Endodermal cell (in vitro differentiated cells): ENCODE measurements around the gene MEIS3. TPM values are rescaled to one million over a fixed set of nuclear protein-coding genes. Genes with fewer than 3 reads are reported as not detected.
A peak's percentile ranks its signal among the peaks of the same experiment; 100 is the strongest.
"Not testable (repeated sequence)": the region's sequence is repeated elsewhere in the genome, so short reads cannot be mapped to it uniquely, and the experiment has no call there.

Experiments
- DNase-seq: peaks from one replicate; pipeline ENCODE4 v3.0.0-alpha.2; 2017
- H3K27ac ChIP-seq: 2 replicates; pipeline ENCODE4 v1.5.1; 2013; ENCODE audit warnings: mild to moderate bottlenecking, low read depth, low read length, moderate library complexity
- H3K27me3 ChIP-seq: 2 replicates; pipeline ENCODE4 v1.6.1; 2013; ENCODE audit warnings: mild to moderate bottlenecking, low read length, moderate library complexity; ENCODE audit not compliant: insufficient read depth, control insufficient read depth, poor library complexity, severe bottlenecking
- H3K36me3 ChIP-seq: 2 replicates; pipeline ENCODE4 v1.7.0; 2013; ENCODE audit warnings: mild to moderate bottlenecking, low read length, moderate library complexity; ENCODE audit not compliant: control insufficient read depth, insufficient read depth
- H3K4me1 ChIP-seq: one replicate; pipeline ENCODE4 v1.7.0; 2013; ENCODE audit warnings: low read length; ENCODE audit not compliant: control insufficient read depth, insufficient read depth
- H3K4me3 ChIP-seq: 2 replicates; pipeline ENCODE4 v1.5.1; 2013; ENCODE audit warnings: mild to moderate bottlenecking, low read length, moderate library complexity
- H3K9ac ChIP-seq: 2 replicates; pipeline ENCODE4 v1.6.1; 2013; ENCODE audit warnings: mild to moderate bottlenecking, low read length, moderate library complexity; ENCODE audit not compliant: poor library complexity, severe bottlenecking; ENCODE audit errors: extremely low read depth
- H3K9me3 ChIP-seq: 2 replicates; pipeline ENCODE4 v1.6.1; 2013; ENCODE audit warnings: mild to moderate bottlenecking, low read length, moderate library complexity; ENCODE audit not compliant: control insufficient read depth
- H3K27ac Mint-ChIP-seq: 2 replicates; pipeline ENCODE4 v1.8.0; 2020; ENCODE audit warnings: mixed read lengths
- H3K27me3 Mint-ChIP-seq: 2 replicates; pipeline ENCODE4 v1.8.0; 2021; ENCODE audit warnings: mild to moderate bottlenecking, mixed read lengths; ENCODE audit not compliant: insufficient read depth
- H3K36me3 Mint-ChIP-seq: 2 replicates; pipeline ENCODE4 v1.8.0; 2020; ENCODE audit warnings: low read depth, mixed read lengths
- H3K4me1 Mint-ChIP-seq: 2 replicates; pipeline ENCODE4 v1.8.0; 2020; ENCODE audit warnings: mixed read lengths
- H3K4me3 Mint-ChIP-seq: 2 replicates; pipeline ENCODE4 v1.8.0; 2020; ENCODE audit warnings: mild to moderate bottlenecking, moderate library complexity, mixed read lengths
- H3K9me3 Mint-ChIP-seq: 2 replicates; pipeline ENCODE4 v1.8.0; 2020; ENCODE audit warnings: mild to moderate bottlenecking, mixed read lengths
- WGBS, 2 experiments: methylation state at CpG; one replicate each; pipeline versions ENCODE4 v1.1.5 to v1.1.7; 2013; ENCODE audit warnings: missing lambda C conversion rate in 2 of 2, mixed read lengths in 1 of 2; ENCODE audit not compliant: insufficient coverage in 1 of 2, insufficient read length in 1 of 2; 5-methylcytosine and 5-hydroxymethylcytosine counted together
- total RNA-seq, 2 donors: library from RNA; stranded (reverse); fragmentation: NEBNext Ultra II Directional in 1 of 2; extraction: Animal tissue kit (Norgen Biotek cat#: 25700) in 1 of 2; gene quantifications; 2 replicates in 1 of 2; 3 replicates in 1 of 2; pipeline ENCODE4 v1.2.1, GENCODE V29; 2021
- TF ChIP-seq, protein P1 (sequence below): fragments of 200-600 bp; sonication (generic); conservative IDR thresholded peaks from 2 replicates; pipeline ENCODE4 v1.5.0; 2021; ENCODE audit warnings: antibody characterized with exemption, mild to moderate bottlenecking

Gene MEIS3
- total RNA-seq, 2 donors from 2014 or later = 47.7 to 132 TPM

DNA sequence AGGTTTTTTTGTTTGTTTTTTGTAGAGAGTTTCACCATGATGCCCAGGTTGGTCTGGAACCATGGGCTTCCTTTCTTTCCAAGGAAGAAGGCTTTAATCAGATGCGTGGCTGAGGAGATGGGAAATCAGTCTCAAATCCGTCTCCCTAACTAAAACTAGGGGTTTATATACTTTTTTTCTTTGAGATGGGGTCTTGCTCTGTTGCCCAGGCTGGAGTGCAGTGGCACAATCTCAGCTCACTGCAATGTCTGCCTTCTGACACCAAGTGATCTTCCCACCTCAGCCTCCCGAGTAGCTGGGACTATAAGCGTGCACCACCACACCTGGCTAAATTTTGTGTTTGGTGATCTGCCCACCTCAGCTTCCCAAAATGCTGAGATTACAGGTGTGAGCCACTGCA lies 34.8 kb downstream of the MEIS3 start:
- DNase-seq, H3K27ac Mint-ChIP-seq, H3K27me3 ChIP-seq, H3K4me3 Mint-ChIP-seq, H3K4me1 Mint-ChIP-seq, H3K27me3 Mint-ChIP-seq, H3K4me1 ChIP-seq, H3K4me3 ChIP-seq, H3K9me3 ChIP-seq, H3K9ac ChIP-seq, H3K27ac ChIP-seq, H3K9me3 Mint-ChIP-seq: not testable (repeated sequence)
- H3K36me3 Mint-ChIP-seq = peaks cover 28% of the 10 kb centered on the region
- peaks cover 33% of the 10 kb centered on the region for H3K36me3 ChIP-seq
- 80 to 99% methylated on average over 1 to 4 of the region's 4 CpGs for WGBS, 2 experiments

DNA sequence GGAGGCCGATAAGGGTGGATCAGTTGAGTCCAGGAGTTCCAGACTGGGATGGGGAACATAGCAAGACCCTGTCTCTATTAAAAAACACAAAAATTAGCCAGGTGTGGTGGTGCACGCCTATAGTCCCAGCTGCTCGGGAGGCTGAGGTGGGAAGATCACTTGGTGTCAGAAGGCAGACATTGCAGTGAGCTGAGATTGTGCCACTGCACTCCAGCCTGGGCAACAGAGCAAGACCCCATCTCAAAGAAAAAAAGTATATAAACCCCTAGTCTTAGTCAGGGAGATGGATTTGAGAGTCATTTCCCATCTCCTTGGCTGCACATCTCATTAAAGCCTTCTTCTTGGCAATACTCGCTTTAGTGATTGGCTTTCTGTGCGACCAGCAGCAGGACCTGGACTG lies 35.4 kb downstream of the MEIS3 start:
- DNase-seq, H3K4me1 Mint-ChIP-seq, H3K9ac ChIP-seq, H3K27ac ChIP-seq, H3K9me3 ChIP-seq, H3K4me1 ChIP-seq, H3K27me3 ChIP-seq, H3K4me3 Mint-ChIP-seq, H3K27me3 Mint-ChIP-seq, H3K9me3 Mint-ChIP-seq, H3K4me3 ChIP-seq, H3K27ac Mint-ChIP-seq: not testable (repeated sequence)
- 97 to 100% methylated on average over 1 to 5 of the region's 5 CpGs for WGBS, 2 experiments
- peaks cover 30% of the 10 kb centered on the region for H3K36me3 Mint-ChIP-seq
- H3K36me3 ChIP-seq = peaks cover 34% of the 10 kb centered on the region

DNA sequence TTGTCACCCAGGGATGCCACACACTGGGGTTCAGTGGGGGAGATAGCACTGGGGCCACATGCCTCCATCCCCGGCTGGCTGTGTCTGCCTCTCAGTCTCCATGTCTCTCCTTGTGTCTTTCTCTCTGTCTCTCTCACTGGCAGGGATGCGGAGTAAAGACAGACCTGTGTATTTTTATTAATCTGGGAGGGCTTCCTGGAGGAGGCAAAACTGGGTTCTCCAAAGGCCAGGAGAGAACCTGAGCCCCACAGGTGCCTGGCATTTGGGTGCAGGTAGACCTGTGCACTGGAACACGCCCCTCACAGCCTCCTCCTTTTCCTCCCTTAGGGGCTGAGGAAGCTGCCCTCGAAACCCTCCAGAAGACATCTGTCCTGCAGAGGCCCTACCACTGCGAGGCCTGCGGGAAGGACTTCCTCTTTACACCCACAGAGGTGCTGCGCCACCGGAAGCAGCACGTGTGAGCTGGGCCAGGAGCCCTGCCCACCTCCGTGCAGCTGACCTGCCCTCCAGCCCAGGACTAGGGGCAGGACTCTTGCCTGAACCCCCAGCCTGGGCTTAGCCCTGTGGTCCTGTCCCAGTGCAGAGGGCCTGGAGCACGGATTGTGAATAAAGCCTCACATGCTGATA lies 37.6 kb downstream of the MEIS3 start:
- no peak overlapping the region for H3K4me3 Mint-ChIP-seq
- H3K36me3 Mint-ChIP-seq = peaks cover 38% of the 10 kb centered on the region
- peak overlapping the region; percentile 14 for H3K27ac Mint-ChIP-seq
- Histone ChIP-seq H3K27ac (no peak overlapping the region), H3K36me3 (peaks cover 45% of the 10 kb centered on the region), H3K9me3 (no peaks in the 10 kb centered on the region), H3K4me3 (no peak overlapping the region), H3K9ac (no peak overlapping the region), H3K27me3 (no peaks in the 10 kb centered on the region), H3K4me1 (no peaks in the 10 kb centered on the region)
- H3K9me3 Mint-ChIP-seq = no peaks in the 10 kb centered on the region
- 92 to 97% methylated on average over 5 to 11 of the region's 11 CpGs for WGBS, 2 experiments
- H3K4me1 Mint-ChIP-seq = no peaks in the 10 kb centered on the region
- TF ChIP-seq, protein P1, sequence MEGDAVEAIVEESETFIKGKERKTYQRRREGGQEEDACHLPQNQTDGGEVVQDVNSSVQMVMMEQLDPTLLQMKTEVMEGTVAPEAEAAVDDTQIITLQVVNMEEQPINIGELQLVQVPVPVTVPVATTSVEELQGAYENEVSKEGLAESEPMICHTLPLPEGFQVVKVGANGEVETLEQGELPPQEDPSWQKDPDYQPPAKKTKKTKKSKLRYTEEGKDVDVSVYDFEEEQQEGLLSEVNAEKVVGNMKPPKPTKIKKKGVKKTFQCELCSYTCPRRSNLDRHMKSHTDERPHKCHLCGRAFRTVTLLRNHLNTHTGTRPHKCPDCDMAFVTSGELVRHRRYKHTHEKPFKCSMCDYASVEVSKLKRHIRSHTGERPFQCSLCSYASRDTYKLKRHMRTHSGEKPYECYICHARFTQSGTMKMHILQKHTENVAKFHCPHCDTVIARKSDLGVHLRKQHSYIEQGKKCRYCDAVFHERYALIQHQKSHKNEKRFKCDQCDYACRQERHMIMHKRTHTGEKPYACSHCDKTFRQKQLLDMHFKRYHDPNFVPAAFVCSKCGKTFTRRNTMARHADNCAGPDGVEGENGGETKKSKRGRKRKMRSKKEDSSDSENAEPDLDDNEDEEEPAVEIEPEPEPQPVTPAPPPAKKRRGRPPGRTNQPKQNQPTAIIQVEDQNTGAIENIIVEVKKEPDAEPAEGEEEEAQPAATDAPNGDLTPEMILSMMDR = no peak
- DNase-seq = no peak
- no peaks in the 10 kb centered on the region for H3K27me3 Mint-ChIP-seq

DNA sequence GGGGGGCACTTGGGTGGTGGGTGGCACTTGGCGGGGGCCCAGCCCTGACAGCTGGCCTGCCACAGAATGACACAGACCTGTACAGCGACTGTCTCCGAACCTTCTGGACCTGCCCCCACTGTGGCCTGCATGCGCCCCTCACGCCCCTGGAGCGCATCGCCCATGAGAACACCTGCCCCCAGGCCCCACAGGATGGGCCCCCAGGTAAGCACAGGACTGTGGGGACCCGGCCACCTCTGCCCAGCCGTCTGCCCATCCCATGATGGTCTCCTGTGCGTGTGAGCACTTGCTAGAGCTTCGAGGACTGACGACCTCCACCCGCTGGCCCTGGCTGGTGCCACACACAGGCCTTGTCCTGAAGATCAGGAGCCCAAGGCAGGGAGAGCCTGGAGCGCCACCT lies 38.2 kb downstream of the MEIS3 start:
- H3K36me3 ChIP-seq = peaks cover 51% of the 10 kb centered on the region
- Mint-ChIP-seq H3K27me3 (no peaks in the 10 kb centered on the region), H3K27ac (peak overlapping the region; percentile 14), H3K4me1 (no peaks in the 10 kb centered on the region), H3K9me3 (no peaks in the 10 kb centered on the region), H3K36me3 (peaks cover 39% of the 10 kb centered on the region), H3K4me3 (no peak overlapping the region)
- no peaks in the 10 kb centered on the region for H3K4me1 ChIP-seq
- TF ChIP-seq, protein P1 = no peak
- no peak overlapping the region for H3K9ac ChIP-seq
- DNase-seq = no peak
- H3K4me3 ChIP-seq = no peak overlapping the region
- no peak overlapping the region for H3K27ac ChIP-seq
- H3K27me3 ChIP-seq = no peaks in the 10 kb centered on the region
- no peaks in the 10 kb centered on the region for H3K9me3 ChIP-seq
- WGBS, 2 experiments = 96 to 97% methylated on average over 6 to 14 of the region's 14 CpGs
